Natural killer cell (primary cell): ENCODE results near the gene EZH1. TPM values are rescaled to one million over a fixed set of nuclear protein-coding genes. Genes with fewer than 3 reads are reported as not detected.

Experiments
- ATAC-seq, 3 donors: fragments of 150-1000 bp in 2 of 3; fragments of 200-7000 bp in 1 of 3; cut with Tn5 transposase; 1 replicate in 1 of 3; 2 replicates in 2 of 3; pipeline ENCODE4 v1.10.0; 2021; ENCODE audit warnings: mild to moderate bottlenecking in 2 of 3, moderate library complexity in 2 of 3
- DNase-seq, 2 donors: peaks; one replicate each; pipeline versions ENCODE4 v3.0.0 to v3.0.0-alpha.2; 2013 to 2021; ENCODE audit warnings: mixed read lengths in 1 of 2
- H3K27ac ChIP-seq: one replicate; pipeline ENCODE4 v1.5.1; 2013; ENCODE audit warnings: mild to moderate bottlenecking, low read length
- H3K27me3 ChIP-seq: one replicate; pipeline ENCODE4 v1.6.1; 2013; ENCODE audit warnings: low read length; ENCODE audit not compliant: control insufficient read depth, insufficient read depth
- H3K36me3 ChIP-seq: one replicate; pipeline ENCODE4 v1.6.1; 2013; ENCODE audit warnings: low read length; ENCODE audit not compliant: control insufficient read depth, insufficient read depth
- H3K4me1 ChIP-seq: one replicate; pipeline ENCODE4 v1.6.1; 2013; ENCODE audit warnings: low read length; ENCODE audit not compliant: control insufficient read depth, insufficient read depth
- H3K4me3 ChIP-seq: one replicate; pipeline ENCODE4 v1.5.1; 2013; ENCODE audit warnings: low read length
- H3K9me3 ChIP-seq: one replicate; pipeline ENCODE4 v1.6.1; 2013; ENCODE audit warnings: low read length; ENCODE audit not compliant: control insufficient read depth, insufficient read depth
- H3K27ac Mint-ChIP-seq, 2 donors: one replicate each; pipeline ENCODE4 v1.8.0; 2022; ENCODE audit warnings: mild to moderate bottlenecking in 2 of 2, mixed read lengths in 2 of 2, moderate library complexity in 1 of 2
- H3K27me3 Mint-ChIP-seq, 2 donors: one replicate each; pipeline ENCODE4 v1.8.0; 2022; ENCODE audit warnings: low read depth in 2 of 2, mixed read lengths in 2 of 2
- H3K36me3 Mint-ChIP-seq: one replicate; pipeline ENCODE4 v1.8.0; 2022; ENCODE audit warnings: mixed read lengths
- H3K4me1 Mint-ChIP-seq, 2 donors: one replicate each; pipeline ENCODE4 v1.8.0; 2022; ENCODE audit warnings: mixed read lengths in 2 of 2
- H3K4me3 Mint-ChIP-seq: one replicate; pipeline ENCODE4 v1.8.0; 2022; ENCODE audit warnings: mild to moderate bottlenecking, moderate library complexity, mixed read lengths
- H3K9me3 Mint-ChIP-seq, 2 donors: one replicate each; pipeline ENCODE4 v1.8.0; 2022; ENCODE audit warnings: mixed read lengths in 2 of 2
- CTCF ChIP-seq: fragments of 200-600 bp; IDR thresholded peaks from one replicate; pipeline ENCODE4 v1.8.0; 2022; ENCODE audit warnings: antibody characterized with exemption
- WGBS: methylation state at CpG from one replicate; pipeline ENCODE4 v1.1.7; 2013; ENCODE audit warnings: missing lambda C conversion rate; ENCODE audit not compliant: insufficient coverage; 5-methylcytosine and 5-hydroxymethylcytosine counted together
- intact Hi-C: fragments of 100-400 bp; cut with micrococcal nuclease; formaldehyde crosslinking; loops from one replicate; pipeline ENCODE4 v1.14.2; 2022
- total RNA-seq, 4 donors: library from RNA; stranded (reverse); fragments of 120-200 nt in 1 of 4; gene quantifications; one replicate each; pipeline versions ENCODE4 v1.2.3 to v1.2.4, GENCODE V29; 2013 to 2022

EZH1 gene
- total RNA-seq, 3 donors from 2014 or later (not counting 1 experiment from before 2014, with no cell fraction given), result 68.8 to 92.7 (median 74.1) TPM

- no peak for ATAC-seq
- H3K4me1 Mint-ChIP-seq, result peaks cover 8 to 10% of the 10 kb centered on the region in 2 donors
- Histone ChIP-seq H3K36me3 (peaks cover 72% of the 10 kb centered on the region), H3K27me3 (no peaks in the 10 kb centered on the region), H3K9me3 (no peaks in the 10 kb centered on the region), H3K27ac (no peak overlapping the region), H3K4me3 (no peak overlapping the region), H3K4me1 (peaks cover 38% of the 10 kb centered on the region)
- WGBS, result 78% methylated on average over 5 of the region's 5 CpGs
- H3K27me3 Mint-ChIP-seq, result no peaks in the 10 kb centered on the region
- no peak for DNase-seq
- no peak for TF ChIP-seq CTCF
- H3K27ac Mint-ChIP-seq, result no peak overlapping the region
- intact Hi-C loops, result no loop called here
- no peak overlapping the region for H3K4me3 Mint-ChIP-seq
- peaks cover 34% of the 10 kb centered on the region for H3K36me3 Mint-ChIP-seq
- H3K9me3 Mint-ChIP-seq, result no peaks in the 10 kb centered on the region
Measured at GRCh38 chr17:42704490-42704836, 40.4 kb downstream of the EZH1 start.

- 92% methylated on average over 11 of the region's 11 CpGs for WGBS
- H3K27ac Mint-ChIP-seq, result no peak overlapping the region
- intact Hi-C loops, result no loop called here
- peaks cover 8 to 10% of the 10 kb centered on the region in 2 donors for H3K4me1 Mint-ChIP-seq
- no peaks in the 10 kb centered on the region for H3K27me3 Mint-ChIP-seq
- H3K4me3 Mint-ChIP-seq, result no peak overlapping the region
- no peaks in the 10 kb centered on the region for H3K9me3 Mint-ChIP-seq
- H3K27me3 ChIP-seq, result no peaks in the 10 kb centered on the region
- DNase-seq (no peak), ATAC-seq (no peak)
- peaks cover 54% of the 10 kb centered on the region for H3K36me3 ChIP-seq
- no peaks in the 10 kb centered on the region for H3K9me3 ChIP-seq
- no peak for TF ChIP-seq CTCF
- no peak overlapping the region for H3K27ac ChIP-seq
- no peak overlapping the region for H3K4me3 ChIP-seq
- H3K4me1 ChIP-seq, result peaks cover 30% of the 10 kb centered on the region
- peaks cover 23% of the 10 kb centered on the region for H3K36me3 Mint-ChIP-seq
Measured at GRCh38 chr17:42702446-42702845, 42.4 kb downstream of the EZH1 start.

- H3K9me3 Mint-ChIP-seq, result no peaks in the 10 kb centered on the region
- no peaks in the 10 kb centered on the region for H3K9me3 ChIP-seq
- no peak overlapping the region for H3K4me3 ChIP-seq
- intact Hi-C loops, result no loop called here
- H3K4me1 Mint-ChIP-seq, result peaks cover 0 to 5% of the 10 kb centered on the region in 2 donors
- no peak overlapping the region for H3K4me3 Mint-ChIP-seq
- peaks cover 13% of the 10 kb centered on the region for H3K4me1 ChIP-seq
- H3K27me3 Mint-ChIP-seq, result no peaks in the 10 kb centered on the region
- WGBS, result 95% methylated on average over 10 of the region's 10 CpGs
- ATAC-seq, result no peak
- DNase-seq, result no peak
- peaks cover 47% of the 10 kb centered on the region for H3K36me3 ChIP-seq
- H3K27me3 ChIP-seq, result no peaks in the 10 kb centered on the region
- H3K27ac Mint-ChIP-seq, result no peak overlapping the region
- no peak for TF ChIP-seq CTCF
- peaks cover 23% of the 10 kb centered on the region for H3K36me3 Mint-ChIP-seq
- H3K27ac ChIP-seq, result no peak overlapping the region
Measured at GRCh38 chr17:42700586-42701289, 44.1 kb downstream of the EZH1 start.

- Mint-ChIP-seq H3K9me3 (no peaks in the 10 kb centered on the region), H3K27me3 (no peaks in the 10 kb centered on the region), H3K27ac (no peak overlapping the region), H3K4me1 (peaks cover 0 to 5% of the 10 kb centered on the region in 2 donors), H3K4me3 (no peak overlapping the region), H3K36me3 (peaks cover 14% of the 10 kb centered on the region)
- ATAC-seq, result no peak
- H3K27me3 ChIP-seq, result no peaks in the 10 kb centered on the region
- peaks cover 6% of the 10 kb centered on the region for H3K4me1 ChIP-seq
- WGBS, result 95% methylated on average over 2 of the region's 4 CpGs
- no peak overlapping the region for H3K4me3 ChIP-seq
- no peaks in the 10 kb centered on the region for H3K9me3 ChIP-seq
- no peak for TF ChIP-seq CTCF
- no peak for DNase-seq
- peaks cover 35% of the 10 kb centered on the region for H3K36me3 ChIP-seq
- no peak overlapping the region for H3K27ac ChIP-seq
- intact Hi-C loops, result no loop called here
Measured at GRCh38 chr17:42699415-42699740, 45.5 kb downstream of the EZH1 start.
